Stimulated activated CD8-positive, alpha-beta memory T cell treated with anti-CD3 and anti-CD28 coated beads, Interleukin-4, amount 100 ng/mL, for 4 hours (primary cell): ENCODE results near the gene APOBEC3A.
A peak's percentile ranks its signal among the peaks of the same experiment; 100 is the strongest.

Experiments used
- DNase-seq, 2 donors: peaks; one replicate each; pipeline ENCODE4 v3.0.0-alpha.2; 2020; ENCODE audit warnings: low read depth in 2 of 2, low spot score in 1 of 2

The APOBEC3A gene

GRCh38 chr22:38957046-38957770 is at the start of gene APOBEC3A:
APOBEC3A (plus strand) TSS chr22:38957609; CDS start chr22:38957692, 83 bp downstream.
- no peak for DNase-seq

GRCh38 chr22:38907767-38908166 is 49.6 kb upstream of the APOBEC3A start:
- DNase-seq, result no peak

GRCh38 chr22:38911434-38911833 is 46.0 kb upstream of the APOBEC3A start:
- DNase-seq, result no peak

GRCh38 chr22:38919631-38920190 is 37.7 kb upstream of the APOBEC3A start:
- DNase-seq, result no peak

GRCh38 chr22:38921120-38921519 is 36.3 kb upstream of the APOBEC3A start:
- no peak for DNase-seq

GRCh38 chr22:38921806-38922205 is 35.6 kb upstream of the APOBEC3A start:
- no peak for DNase-seq

- DNase-seq, result no peak
These were observed 33.7 kb upstream of the APOBEC3A start for GRCh38 chr22:38923463-38924346.

- no peak for DNase-seq
These were observed 33.0 kb upstream of the APOBEC3A start for GRCh38 chr22:38924347-38924952.

- DNase-seq, result no peak
These were observed 31.8 kb upstream of the APOBEC3A start for GRCh38 chr22:38925571-38926041.

- DNase-seq, result peak in 1 of 2 donors; percentile 9
These were observed 30.2 kb upstream of the APOBEC3A start for GRCh38 chr22:38927033-38927781.

GRCh38 chr22:38930512-38930911 is 26.9 kb upstream of the APOBEC3A start:
- no peak for DNase-seq

- DNase-seq, result no peak
These were observed 22.4 kb upstream of the APOBEC3A start for GRCh38 chr22:38935023-38935422.

GRCh38 chr22:38935616-38936015 is 21.8 kb upstream of the APOBEC3A start:
- no peak for DNase-seq

- no peak for DNase-seq
These were observed 20.8 kb upstream of the APOBEC3A start for GRCh38 chr22:38936562-38936961.

- DNase-seq, result no peak
These were observed 20.4 kb upstream of the APOBEC3A start for GRCh38 chr22:38937036-38937435.

- DNase-seq, result no peak
These were observed 19.9 kb upstream of the APOBEC3A start for GRCh38 chr22:38937541-38937940.

- DNase-seq, result no peak
These were observed 19.2 kb upstream of the APOBEC3A start for GRCh38 chr22:38938221-38938620.

GRCh38 chr22:38938925-38939324 is 18.5 kb upstream of the APOBEC3A start:
- no peak for DNase-seq

GRCh38 chr22:38940811-38941384 is 16.5 kb upstream of the APOBEC3A start:
- DNase-seq, result no peak

- DNase-seq, result peak; percentile 37 to 62
These were observed 15.9 kb upstream of the APOBEC3A start for GRCh38 chr22:38941488-38941987.
